Measurements from ENCODE around the gene MYO3B. TPM values are rescaled to one million over a fixed set of nuclear protein-coding genes. Genes with fewer than 3 reads are reported as not detected.

The MYO3B gene
- total and polyA plus RNA-seq, 2 donors from 2014 or later = 3.5 to 6.4 TPM

DNA sequence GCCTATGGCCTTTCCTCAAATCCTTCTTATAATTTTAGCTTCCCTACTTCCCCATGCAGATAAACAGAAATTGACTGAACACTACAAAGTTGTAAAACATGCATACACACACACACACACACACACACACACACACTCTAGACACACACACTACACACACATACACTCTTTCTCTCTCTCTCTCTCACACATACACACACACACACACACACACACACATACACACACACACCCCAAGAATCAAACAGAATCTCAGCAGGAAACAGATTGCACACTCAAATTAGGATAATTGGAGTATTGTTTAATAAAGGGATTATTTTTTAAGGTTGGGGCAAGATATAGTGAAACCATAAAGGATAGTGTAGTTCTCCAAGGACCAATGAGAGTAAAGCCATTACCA lies 385.0 kb downstream of the MYO3B start:
- H3K4me3 ChIP-seq (ENCODE audit: low read length in 3 of 3) = no peak overlapping the region
- FAIRE-seq (no peak), DNase-seq (no peak)
- H3K27me3 ChIP-seq (ENCODE audit: control insufficient read depth, insufficient read depth, low read length) = no peaks in the 10 kb centered on the region
- intact Hi-C loops (cut with DNase I) = no loop called here
- H3K4me1 ChIP-seq (ENCODE audit: control insufficient read depth in 2 of 3, insufficient read depth in 2 of 3, low read depth in 1 of 3, low read length in 3 of 3) = no peaks in the 10 kb centered on the region
- H3K9ac ChIP-seq (ENCODE audit: low read length in 3 of 3) = no peak overlapping the region
- H3K9me3 ChIP-seq (ENCODE audit: control insufficient read depth in 2 of 3, insufficient read depth in 1 of 3, low read length in 3 of 3) = no peaks in the 10 kb centered on the region
- no peak overlapping the region for H3K27ac ChIP-seq (ENCODE audit: low read depth in 2 of 2, low read length in 2 of 2)
- H3K36me3 ChIP-seq (ENCODE audit: control insufficient read depth in 2 of 3, insufficient read depth in 3 of 3, low read length in 3 of 3) = no peaks in the 10 kb centered on the region
- TF ChIP-seq, protein P1, sequence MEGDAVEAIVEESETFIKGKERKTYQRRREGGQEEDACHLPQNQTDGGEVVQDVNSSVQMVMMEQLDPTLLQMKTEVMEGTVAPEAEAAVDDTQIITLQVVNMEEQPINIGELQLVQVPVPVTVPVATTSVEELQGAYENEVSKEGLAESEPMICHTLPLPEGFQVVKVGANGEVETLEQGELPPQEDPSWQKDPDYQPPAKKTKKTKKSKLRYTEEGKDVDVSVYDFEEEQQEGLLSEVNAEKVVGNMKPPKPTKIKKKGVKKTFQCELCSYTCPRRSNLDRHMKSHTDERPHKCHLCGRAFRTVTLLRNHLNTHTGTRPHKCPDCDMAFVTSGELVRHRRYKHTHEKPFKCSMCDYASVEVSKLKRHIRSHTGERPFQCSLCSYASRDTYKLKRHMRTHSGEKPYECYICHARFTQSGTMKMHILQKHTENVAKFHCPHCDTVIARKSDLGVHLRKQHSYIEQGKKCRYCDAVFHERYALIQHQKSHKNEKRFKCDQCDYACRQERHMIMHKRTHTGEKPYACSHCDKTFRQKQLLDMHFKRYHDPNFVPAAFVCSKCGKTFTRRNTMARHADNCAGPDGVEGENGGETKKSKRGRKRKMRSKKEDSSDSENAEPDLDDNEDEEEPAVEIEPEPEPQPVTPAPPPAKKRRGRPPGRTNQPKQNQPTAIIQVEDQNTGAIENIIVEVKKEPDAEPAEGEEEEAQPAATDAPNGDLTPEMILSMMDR (IDR thresholded peaks at IDR 0.05; ENCODE audit: borderline replicate concordance, extremely low read depth, insufficient read depth) = no peak

DNA sequence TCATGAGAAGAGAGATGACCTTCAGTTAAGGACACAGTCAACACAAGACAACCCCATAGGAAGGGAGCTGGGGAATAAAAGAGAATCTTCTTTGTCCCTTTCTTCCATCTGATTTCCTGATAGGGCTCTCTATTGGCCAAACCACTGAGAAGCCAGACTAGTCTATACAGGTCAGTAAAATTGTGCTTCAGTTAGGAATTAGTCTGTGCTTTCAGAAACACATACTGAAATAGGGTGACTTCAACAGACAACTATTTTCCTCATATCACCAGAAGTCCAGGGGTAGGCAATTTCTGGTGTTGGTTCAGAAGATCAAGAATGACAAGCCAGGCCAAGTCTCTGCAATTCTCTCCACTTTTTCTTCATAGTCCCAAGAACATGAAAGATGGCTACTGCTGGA lies 385.5 kb downstream of the MYO3B start:
- intact Hi-C loops (cut with DNase I) = no loop called here
- no peak overlapping the region for H3K4me3 ChIP-seq (ENCODE audit: low read length in 3 of 3)
- no peak overlapping the region for H3K9ac ChIP-seq (ENCODE audit: low read length in 3 of 3)
- H3K27me3 ChIP-seq (ENCODE audit: control insufficient read depth, insufficient read depth, low read length) = no peaks in the 10 kb centered on the region
- no peaks in the 10 kb centered on the region for H3K9me3 ChIP-seq (ENCODE audit: control insufficient read depth in 2 of 3, insufficient read depth in 1 of 3, low read length in 3 of 3)
- H3K36me3 ChIP-seq (ENCODE audit: control insufficient read depth in 2 of 3, insufficient read depth in 3 of 3, low read length in 3 of 3) = no peaks in the 10 kb centered on the region
- TF ChIP-seq, protein P1 (IDR thresholded peaks at IDR 0.05; ENCODE audit: borderline replicate concordance, extremely low read depth, insufficient read depth) = no peak
- no peak overlapping the region for H3K27ac ChIP-seq (ENCODE audit: low read depth in 2 of 2, low read length in 2 of 2)
- H3K4me1 ChIP-seq (ENCODE audit: control insufficient read depth in 2 of 3, insufficient read depth in 2 of 3, low read depth in 1 of 3, low read length in 3 of 3) = no peaks in the 10 kb centered on the region
- DNase-seq (no peak), FAIRE-seq (no peak)

DNA sequence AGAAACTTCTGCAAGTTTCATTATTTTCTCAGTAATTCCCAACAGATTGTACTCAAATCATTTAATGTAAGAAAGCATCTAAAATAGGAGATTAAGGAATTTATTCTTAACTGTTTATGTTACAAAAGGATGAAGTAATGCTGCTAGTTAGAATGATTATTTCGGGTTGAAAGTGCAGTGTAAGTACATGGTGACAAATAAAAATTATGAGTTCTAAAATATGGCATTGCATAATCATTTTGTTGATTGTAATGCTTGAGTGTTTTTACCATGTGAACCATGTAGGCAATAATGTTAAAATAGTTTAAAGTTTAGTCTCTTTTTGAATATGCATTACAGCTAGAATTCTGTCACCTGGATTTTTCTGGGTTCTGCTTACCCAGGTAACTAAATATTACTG lies 388.2 kb downstream of the MYO3B start:
- intact Hi-C loops (cut with DNase I) = no loop called here

More for the DNA sequence above, 388.2 kb downstream of the MYO3B start:
- no peak for FAIRE-seq
- Histone ChIP-seq H3K9ac (ENCODE audit: low read length in 3 of 3) (no peak overlapping the region), H3K9me3 (ENCODE audit: control insufficient read depth in 2 of 3, insufficient read depth in 1 of 3, low read length in 3 of 3) (no peaks in the 10 kb centered on the region), H3K4me3 (ENCODE audit: low read length in 3 of 3) (no peak overlapping the region), H3K27me3 (ENCODE audit: control insufficient read depth, insufficient read depth, low read length) (no peaks in the 10 kb centered on the region), H3K36me3 (ENCODE audit: control insufficient read depth in 2 of 3, insufficient read depth in 3 of 3, low read length in 3 of 3) (no peaks in the 10 kb centered on the region), H3K27ac (ENCODE audit: low read depth in 2 of 2, low read length in 2 of 2) (no peak overlapping the region), H3K4me1 (ENCODE audit: control insufficient read depth in 2 of 3, insufficient read depth in 2 of 3, low read depth in 1 of 3, low read length in 3 of 3) (no peaks in the 10 kb centered on the region)
- TF ChIP-seq, protein P1 (IDR thresholded peaks at IDR 0.05; ENCODE audit: borderline replicate concordance, extremely low read depth, insufficient read depth) = no peak
- no peak for DNase-seq
